PC-9 (cell line): ENCODE data around the gene DCST2. TPM values are rescaled to one million over a fixed set of nuclear protein-coding genes. Genes with fewer than 3 reads are reported as not detected.

ENCODE experiments used
- BruUV-seq: library from RNA; stranded (reverse); fragments of 400-500 nt; replicated peaks from 2 replicates; lab custom pipeline; 2021; lab: Mats Ljungman, UMichigan
- CTCF ChIA-PET: fragments of 300-600 bp; sonication (Branson Sonifier 250); formaldehyde crosslinking; loops from one replicate; lab custom pipeline; 2022; ENCODE audit warnings: antibody characterized with exemption; lab: Charles Lee
- POLR2A ChIA-PET: fragments of 300-600 bp; sonication (Branson Sonifier 250); formaldehyde crosslinking; loops from one replicate; lab custom pipeline; 2022; ENCODE audit warnings: antibody characterized with exemption; ENCODE audit not compliant: unreplicated experiment; lab: Charles Lee
- DNase-seq, 2 experiments: peaks; one replicate each; pipeline versions ENCODE4 v3.0.0 to v3.0.0-alpha.2; 2015 to 2022; ENCODE audit warnings: mixed read lengths in 1 of 2
- H2AFZ ChIP-seq: fragments of 200-600 bp; sonication (generic); 2 replicates; pipeline ENCODE4 v1.8.1; 2017; ENCODE audit warnings: antibody characterized with exemption
- H3F3A ChIP-seq: fragments of 200-600 bp; sonication (generic); 2 replicates; pipeline ENCODE4 v1.8.1; 2017; ENCODE audit warnings: antibody characterized with exemption, mild to moderate bottlenecking, low read depth; ENCODE audit not compliant: insufficient read depth
- H3K27ac ChIP-seq: fragments of 200-600 bp; sonication (generic); 2 replicates; pipeline ENCODE4 v1.6.1; 2016; ENCODE audit warnings: mixed run types
- H3K27me3 ChIP-seq: fragments of 200-600 bp; sonication (generic); 2 replicates; pipeline ENCODE4 v1.6.1; 2016; ENCODE audit warnings: low read depth, mixed run types; ENCODE audit not compliant: insufficient read depth
- H3K36me3 ChIP-seq: fragments of 200-600 bp; sonication (generic); 2 replicates; pipeline ENCODE4 v1.6.1; 2016; ENCODE audit warnings: low read depth, mixed run types
- H3K4me1 ChIP-seq: fragments of 200-600 bp; sonication (generic); replicated peaks from 2 replicates; pipeline ENCODE4 v1.6.1; 2016; ENCODE audit warnings: mixed run types; ENCODE audit not compliant: insufficient read depth
- H3K4me2 ChIP-seq: fragments of 200-600 bp; sonication (generic); 2 replicates; pipeline ENCODE4 v1.6.1; 2017; ENCODE audit warnings: mixed run types
- H3K4me3 ChIP-seq: fragments of 200-600 bp; sonication (generic); 2 replicates; pipeline ENCODE4 v1.6.1; 2016; ENCODE audit warnings: mixed run types
- H3K79me2 ChIP-seq: fragments of 200-600 bp; sonication (generic); 2 replicates; pipeline ENCODE4 v1.6.1; 2017; ENCODE audit warnings: low read depth, mixed run types
- H3K9me2 ChIP-seq: fragments of 200-600 bp; sonication (generic); 2 replicates; pipeline ENCODE4 v1.8.1; 2017; ENCODE audit warnings: mild to moderate bottlenecking; ENCODE audit not compliant: insufficient read depth
- H3K9me3 ChIP-seq: fragments of 200-600 bp; sonication (generic); 2 replicates; pipeline ENCODE4 v1.8.1; 2016; ENCODE audit warnings: low read depth; ENCODE audit not compliant: insufficient read depth
- H4K20me1 ChIP-seq: fragments of 200-600 bp; sonication (generic); 2 replicates; pipeline ENCODE4 v1.8.1; 2017; ENCODE audit not compliant: insufficient read depth
- EZH2 ChIP-seq: fragments of 200-600 bp; sonication (generic); IDR thresholded peaks from 2 replicates; pipeline ENCODE4 v1.8.0; 2017; ENCODE audit warnings: antibody characterized with exemption, low read depth
- intact Hi-C: fragments of 100-400 bp; cut with micrococcal nuclease; formaldehyde crosslinking; loops from one replicate; pipeline ENCODE4 v1.10.0; 2022; ENCODE audit not compliant: unreplicated experiment
- total RNA-seq: library from RNA; stranded (reverse); gene quantifications from 2 replicates; pipeline ENCODE4 v1.2.3, GENCODE V29; 2021
- TF ChIP-seq, protein P1 (sequence below): fragments of 200-600 bp; sonication (generic); conservative IDR thresholded peaks from 2 replicates; pipeline ENCODE4 v1.6.1; 2017; ENCODE audit warnings: mixed run types, antibody characterized with exemption, mild to moderate bottlenecking, moderate library complexity

Gene DCST2
- total RNA-seq, 1 experiment from 2014 or later: 4.4 TPM

DNA sequence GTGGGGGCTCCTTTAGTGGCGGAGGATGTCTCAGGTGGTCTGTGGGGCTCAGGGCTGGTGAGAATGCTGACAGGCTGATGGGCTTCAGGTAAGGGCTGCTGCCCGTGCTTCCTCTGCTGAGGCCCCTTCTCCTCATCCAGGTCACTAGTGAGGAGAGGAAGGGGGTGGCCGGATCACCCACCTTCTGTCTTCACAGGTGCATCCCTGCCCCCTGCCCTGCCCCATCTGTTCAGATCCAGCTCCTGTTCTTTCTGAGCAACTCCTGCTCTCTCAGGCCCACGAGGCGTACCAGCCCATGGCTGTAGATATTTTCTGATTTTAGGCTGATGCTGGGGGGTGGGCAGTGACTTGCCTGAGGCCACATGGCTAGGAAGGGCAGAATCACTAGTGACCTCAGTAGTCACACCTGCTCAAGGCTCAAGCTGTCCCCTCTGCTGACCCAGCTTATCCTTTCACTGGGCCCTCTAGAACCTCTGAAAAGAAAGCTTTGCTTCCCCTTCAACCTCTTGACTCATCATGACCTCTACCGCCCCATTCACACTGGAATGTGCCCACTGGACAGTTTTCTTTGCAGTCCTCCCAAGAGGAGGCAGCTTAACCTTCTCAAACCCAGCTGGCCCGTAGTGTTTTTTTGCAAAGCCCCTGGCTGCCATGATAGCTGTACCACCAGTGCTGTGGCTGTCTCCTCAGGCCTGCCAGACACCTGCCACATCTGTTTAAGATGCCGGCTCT lies 14.8 kb downstream of the DCST2 start:
- no peak overlapping the region for H3K27ac ChIP-seq
- H3K4me2 ChIP-seq: peak overlapping the region; percentile 75
- H3K36me3 ChIP-seq: no peaks in the 10 kb centered on the region
- no peaks in the 10 kb centered on the region for H3K9me2 ChIP-seq
- intact Hi-C loops: no loop called here
- no TSS peak for BruUV-seq
- no peak for DNase-seq
- H3K9me3 ChIP-seq: no peaks in the 10 kb centered on the region
- no peak overlapping the region for H3K4me3 ChIP-seq
- no peak overlapping the region for H2AFZ ChIP-seq
- H3K79me2 ChIP-seq: no peaks in the 10 kb centered on the region
- ChIA-PET CTCF (interaction anchor here (0.5 to 0.8 kb wide), 3 partner anchors 17 to 114 kb away, joined by 3 to 10 read pairs (median 3); no protein-coding TSS in a partner anchor), POLR2A (interaction anchor here (0.6 to 1.0 kb wide), 2 partner anchors 48 to 50 kb away, joined by 3 read pairs; partner anchors contain the start of gene SHC1)
- no peaks in the 10 kb centered on the region for H3K27me3 ChIP-seq
- H3K4me1 ChIP-seq: peaks cover 44% of the 10 kb centered on the region
- TF ChIP-seq, protein P1, sequence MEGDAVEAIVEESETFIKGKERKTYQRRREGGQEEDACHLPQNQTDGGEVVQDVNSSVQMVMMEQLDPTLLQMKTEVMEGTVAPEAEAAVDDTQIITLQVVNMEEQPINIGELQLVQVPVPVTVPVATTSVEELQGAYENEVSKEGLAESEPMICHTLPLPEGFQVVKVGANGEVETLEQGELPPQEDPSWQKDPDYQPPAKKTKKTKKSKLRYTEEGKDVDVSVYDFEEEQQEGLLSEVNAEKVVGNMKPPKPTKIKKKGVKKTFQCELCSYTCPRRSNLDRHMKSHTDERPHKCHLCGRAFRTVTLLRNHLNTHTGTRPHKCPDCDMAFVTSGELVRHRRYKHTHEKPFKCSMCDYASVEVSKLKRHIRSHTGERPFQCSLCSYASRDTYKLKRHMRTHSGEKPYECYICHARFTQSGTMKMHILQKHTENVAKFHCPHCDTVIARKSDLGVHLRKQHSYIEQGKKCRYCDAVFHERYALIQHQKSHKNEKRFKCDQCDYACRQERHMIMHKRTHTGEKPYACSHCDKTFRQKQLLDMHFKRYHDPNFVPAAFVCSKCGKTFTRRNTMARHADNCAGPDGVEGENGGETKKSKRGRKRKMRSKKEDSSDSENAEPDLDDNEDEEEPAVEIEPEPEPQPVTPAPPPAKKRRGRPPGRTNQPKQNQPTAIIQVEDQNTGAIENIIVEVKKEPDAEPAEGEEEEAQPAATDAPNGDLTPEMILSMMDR: no peak
- TF ChIP-seq EZH2: no peak
- H4K20me1 ChIP-seq: no peaks in the 10 kb centered on the region
- peaks cover 30% of the 10 kb centered on the region for H3F3A ChIP-seq

DNA sequence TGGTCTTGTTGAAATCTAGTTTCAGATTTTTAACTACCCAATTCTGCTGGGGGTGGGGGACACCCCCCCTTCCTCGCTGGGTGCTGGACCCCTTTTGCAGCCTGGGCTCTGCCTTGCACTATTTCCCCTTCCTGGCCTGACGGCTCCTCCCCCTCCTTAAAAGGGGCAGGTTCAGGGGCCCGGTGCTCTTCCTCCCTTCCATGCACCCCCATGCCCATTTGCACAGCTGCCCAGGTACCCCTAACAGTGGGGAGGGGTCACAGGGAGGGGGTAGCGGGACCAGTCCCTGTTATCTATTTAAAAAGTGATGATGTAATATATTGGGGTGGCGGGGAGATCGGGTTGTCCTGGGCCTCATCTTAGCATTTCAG lies 15.7 kb downstream of the DCST2 start:
- no peaks in the 10 kb centered on the region for H3K9me2 ChIP-seq
- TF ChIP-seq, protein P1: no peak
- TF ChIP-seq EZH2: no peak
- peaks cover 5% of the 10 kb centered on the region; the same call in 1 of the 2 replicates for H4K20me1 ChIP-seq
- TSS peak; percentile 20 for BruUV-seq
- H3K4me2 ChIP-seq: peak overlapping the region; percentile 75
- POLR2A ChIA-PET: interaction anchor here (0.5 kb wide), 1 partner anchor 1404 kb away, joined by 4 read pairs; no protein-coding TSS in a partner anchor
- peak overlapping the region; percentile 37; the same call in 1 of the 2 replicates for H3K4me3 ChIP-seq
- peaks cover 4% of the 10 kb centered on the region; the same call in 1 of the 2 replicates for H3K79me2 ChIP-seq
- no peaks in the 10 kb centered on the region for H3K27me3 ChIP-seq
- peaks cover 43% of the 10 kb centered on the region for H3K4me1 ChIP-seq
- no peaks in the 10 kb centered on the region for H3K36me3 ChIP-seq
- CTCF ChIA-PET: interaction anchor here (0.6 to 1.5 kb wide), 2 partner anchors 34 to 47 kb away, joined by 4 to 17 read pairs; partner anchors contain the start of gene SHC1
- H3K27ac ChIP-seq: peak overlapping the region; percentile 21
- no peak overlapping the region for H2AFZ ChIP-seq
- H3F3A ChIP-seq: peaks cover 33% of the 10 kb centered on the region
- H3K9me3 ChIP-seq: no peaks in the 10 kb centered on the region
- intact Hi-C loops: loop anchor here (1.0 to 2.0 kb wide), 5 partner anchors 16 to 57 kb away; partner anchors contain the start of genes CKS1B, PYGO2, SHC1 and ZBTB7B
- DNase-seq: no peak

DNA sequence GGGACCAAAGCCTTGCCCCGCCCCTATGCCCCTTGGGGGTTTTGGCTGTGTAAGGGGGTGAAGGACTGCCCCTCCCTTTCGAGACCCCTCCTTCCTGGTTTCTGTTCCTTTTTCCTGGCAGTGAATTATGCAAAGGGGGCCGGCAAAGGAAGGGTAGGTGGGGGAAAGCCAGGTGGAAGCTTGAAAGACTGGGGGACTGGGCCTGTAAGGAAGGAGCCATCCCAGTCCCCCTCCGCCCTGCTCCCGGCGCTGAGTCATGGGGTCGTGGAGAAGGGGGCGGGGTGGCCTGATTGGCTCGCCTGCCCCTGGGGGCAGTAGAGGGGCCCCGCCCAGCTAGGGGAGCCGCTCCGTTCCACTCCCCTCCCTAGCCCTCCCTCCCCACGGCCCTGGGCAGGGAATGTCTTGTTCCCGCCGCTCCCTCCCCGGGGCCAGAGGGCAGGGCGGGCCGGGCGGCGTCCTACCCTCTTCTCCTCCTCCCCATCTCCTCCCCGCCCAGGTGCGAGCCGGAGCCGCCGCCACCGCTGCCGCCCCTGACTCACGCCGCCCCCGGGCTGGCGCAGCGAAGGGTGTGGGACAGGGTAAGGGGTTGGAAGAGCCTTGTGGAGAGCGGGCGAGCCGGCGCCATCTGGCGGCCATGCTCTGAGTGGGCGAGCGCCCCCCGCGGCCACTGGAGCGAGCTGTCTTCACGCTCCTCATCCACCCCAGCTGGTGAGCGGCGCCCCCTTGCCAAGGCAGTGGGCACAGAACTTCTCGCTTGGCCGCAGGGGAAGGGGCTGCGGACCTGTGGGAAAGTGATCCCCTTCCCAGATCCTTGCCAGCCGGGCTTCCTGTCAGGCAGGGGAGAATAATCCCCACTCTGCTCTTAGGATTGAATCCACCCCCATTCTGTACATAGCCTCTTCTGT lies 16.3 kb downstream of the DCST2 start:
- H3K79me2 ChIP-seq: peaks cover 4% of the 10 kb centered on the region; the same call in 1 of the 2 replicates
- H3K9me3 ChIP-seq: no peaks in the 10 kb centered on the region
- POLR2A ChIA-PET: interaction anchor here (0.5 to 0.7 kb wide), 4 partner anchors 18 to 1404 kb away, joined by 3 to 4 read pairs (median 4); partner anchors contain the start of gene FLAD1
- H3K4me3 ChIP-seq: peak overlapping the region; percentile 37; the same call in 1 of the 2 replicates
- H3K36me3 ChIP-seq: no peaks in the 10 kb centered on the region
- DNase-seq: peak; percentile 91 to 99
- H3K27ac ChIP-seq: peak overlapping the region; percentile 53
- CTCF ChIA-PET: interaction anchor here (0.6 to 1.5 kb wide), 6 partner anchors 10 to 47 kb away, joined by 4 to 17 read pairs (median 7); partner anchors contain the start of genes SHC1 and ZBTB7B
- TF ChIP-seq, protein P1: peak; percentile 93
- TF ChIP-seq EZH2: no peak
- intact Hi-C loops: loop anchor here (1.0 to 2.0 kb wide), 5 partner anchors 15 to 56 kb away; partner anchors contain the start of genes CKS1B, PYGO2, SHC1 and ZBTB7B
- no peaks in the 10 kb centered on the region for H3K9me2 ChIP-seq
- H3K4me1 ChIP-seq: peaks cover 36% of the 10 kb centered on the region
- peaks cover 9% of the 10 kb centered on the region for H4K20me1 ChIP-seq
- no TSS peak for BruUV-seq
- peaks cover 33% of the 10 kb centered on the region for H3F3A ChIP-seq
- no peak overlapping the region for H2AFZ ChIP-seq
- H3K4me2 ChIP-seq: peak overlapping the region; percentile 75
- H3K27me3 ChIP-seq: no peaks in the 10 kb centered on the region
